GM18526 (cell line): ENCODE results near the gene FRMD4A.

Experiments used
- POLR2A ChIP-seq: IDR thresholded peaks from 3 replicates; pipeline ENCODE4 v1.6.1; 2011; ENCODE audit not compliant: insufficient read length; ENCODE audit errors: extremely low read depth

Gene FRMD4A

GRCh38 chr10:13970236-13970956, 360.3 kb downstream of the FRMD4A start:
- TF ChIP-seq POLR2A = no peak

- TF ChIP-seq POLR2A = no peak
Observed at GRCh38 chr10:13969792-13970140, 361.0 kb downstream of the FRMD4A start.

- TF ChIP-seq POLR2A = no peak
Observed at GRCh38 chr10:13969118-13969791, 361.5 kb downstream of the FRMD4A start.

GRCh38 chr10:13961853-13962252, 368.9 kb downstream of the FRMD4A start:
- TF ChIP-seq POLR2A = no peak

GRCh38 chr10:13961097-13961496, 369.6 kb downstream of the FRMD4A start:
- TF ChIP-seq POLR2A = no peak

GRCh38 chr10:13960603-13961002, 370.1 kb downstream of the FRMD4A start:
- no peak for TF ChIP-seq POLR2A

- TF ChIP-seq POLR2A = no peak
Observed at GRCh38 chr10:13959443-13960359, 371.0 kb downstream of the FRMD4A start.

- no peak for TF ChIP-seq POLR2A
Observed at GRCh38 chr10:13957856-13958255, 372.9 kb downstream of the FRMD4A start.

- no peak for TF ChIP-seq POLR2A
Observed at GRCh38 chr10:13956826-13957225, 373.9 kb downstream of the FRMD4A start.

GRCh38 chr10:13955409-13956068, 375.2 kb downstream of the FRMD4A start:
- no peak for TF ChIP-seq POLR2A

GRCh38 chr10:13953371-13953770, 377.4 kb downstream of the FRMD4A start:
- no peak for TF ChIP-seq POLR2A

GRCh38 chr10:13950543-13950939, 380.2 kb downstream of the FRMD4A start:
- no peak for TF ChIP-seq POLR2A

- no peak for TF ChIP-seq POLR2A
Observed at GRCh38 chr10:13949844-13950542, 380.7 kb downstream of the FRMD4A start.

GRCh38 chr10:13946209-13946460, 384.6 kb downstream of the FRMD4A start:
- no peak for TF ChIP-seq POLR2A
